Sciatic nerve (tissue), 2 donors: ENCODE data around the gene GRIA3. TPM values are rescaled to one million over a fixed set of nuclear protein-coding genes. Genes with fewer than 3 reads are reported as not detected.

ENCODE experiments used
- ATAC-seq: fragments of 200-7000 bp; cut with Tn5 transposase; one replicate; pipeline ENCODE4 v1.9.1; 2020; ENCODE audit warnings: mild to moderate bottlenecking, moderate library complexity
- DNase-seq: peaks from one replicate; pipeline ENCODE4 v3.0.0-alpha.2; 2020; ENCODE audit warnings: low spot score
- intact Hi-C: fragments of 100-400 bp; cut with DNase I; formaldehyde crosslinking; loops from one replicate; pipeline ENCODE4 v1.14.2; 2022
- total RNA-seq: library from RNA; stranded (reverse); fragmentation: NEBNext Ultra II Directional; extraction: Animal tissue kit (Norgen Biotek cat#: 25700); gene quantifications from one replicate; pipeline ENCODE4 v1.2.1, GENCODE V29; 2021
- donor health status: DM: no; HTN: no; CAD: no.
- donor health status: DM: no; HTN: no; CAD: no.

The GRIA3 gene
- 7.1 TPM for total RNA-seq

DNA sequence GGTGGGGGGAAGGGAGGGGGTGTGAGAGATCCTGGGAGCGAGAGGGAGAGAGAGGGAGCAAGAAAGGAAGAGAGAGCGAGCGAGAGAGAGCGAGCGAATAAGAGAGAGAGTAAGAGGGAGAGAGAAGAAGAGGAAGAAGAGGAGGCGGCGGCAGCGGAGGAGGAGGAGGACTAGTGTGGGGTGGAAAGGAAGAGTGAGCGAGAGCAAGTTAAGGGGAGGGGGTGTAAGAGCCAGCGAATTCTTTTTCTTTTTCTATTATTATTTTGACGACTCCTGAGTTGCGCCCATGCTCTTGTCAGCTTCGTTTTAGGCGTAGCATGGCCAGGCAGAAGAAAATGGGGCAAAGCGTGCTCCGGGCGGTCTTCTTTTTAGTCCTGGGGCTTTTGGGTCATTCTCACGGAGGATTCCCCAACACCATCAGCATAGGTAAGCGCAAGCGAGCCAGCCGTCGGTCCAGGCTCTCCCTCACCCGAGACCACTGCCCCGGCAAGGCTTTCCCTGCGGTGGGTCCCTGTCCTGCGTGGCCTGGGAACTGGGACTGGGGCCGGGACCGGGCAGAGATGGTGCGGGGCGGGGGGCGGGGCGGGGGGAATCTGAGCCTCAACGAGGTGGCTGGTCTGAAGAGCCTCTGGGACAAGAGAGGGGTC lies at the start of gene GRIA3:
Gene GRIA3 (plus strand): TSS at position 60 of the 647 bp plus-strand sequence. CDS start 258 bp downstream, at position 318.
- ATAC-seq = peak; percentile 54
- no peak for DNase-seq
- intact Hi-C loops = no loop called here

DNA sequence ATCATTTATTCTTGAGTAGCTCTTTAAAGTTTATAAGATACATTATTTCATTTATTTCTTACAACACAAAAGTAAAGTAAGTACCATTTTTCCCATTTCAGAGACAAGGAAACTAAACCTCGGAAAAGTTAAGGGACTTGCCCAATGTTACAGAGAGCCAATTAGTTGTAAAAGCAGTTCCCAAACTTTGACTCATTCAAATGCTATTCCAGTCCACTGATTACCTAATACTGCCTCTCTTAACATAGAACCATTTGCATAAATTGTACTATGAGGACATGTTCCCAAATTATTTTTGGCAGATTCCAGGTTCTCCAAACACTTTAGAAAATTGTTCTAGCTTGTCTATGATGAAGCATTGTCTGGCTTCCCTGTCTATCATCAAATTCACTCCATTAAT lies 45.6 kb upstream of the GRIA3 start:
- intact Hi-C loops = no loop called here
- DNase-seq (no peak), ATAC-seq (no peak)

DNA sequence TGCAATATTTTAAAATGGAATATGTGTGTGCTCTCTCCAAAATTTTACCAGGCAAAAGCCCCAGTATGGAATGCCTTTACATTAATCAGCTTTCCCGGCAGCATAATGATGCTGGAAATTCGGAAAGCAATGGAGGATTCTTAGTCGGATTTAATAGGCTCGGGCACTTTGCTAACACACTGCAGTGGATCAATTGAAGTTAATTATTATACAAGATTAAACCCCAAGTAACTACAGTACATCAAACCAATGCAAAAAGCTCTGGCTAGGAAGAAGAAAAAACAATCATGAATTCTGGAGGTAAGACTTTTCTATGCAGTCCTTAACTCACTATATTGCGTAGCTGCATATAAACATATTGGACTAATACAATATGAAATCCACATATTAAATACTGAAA lies 43.6 kb upstream of the GRIA3 start:
- intact Hi-C loops = no loop called here
- DNase-seq = no peak
- no peak for ATAC-seq

DNA sequence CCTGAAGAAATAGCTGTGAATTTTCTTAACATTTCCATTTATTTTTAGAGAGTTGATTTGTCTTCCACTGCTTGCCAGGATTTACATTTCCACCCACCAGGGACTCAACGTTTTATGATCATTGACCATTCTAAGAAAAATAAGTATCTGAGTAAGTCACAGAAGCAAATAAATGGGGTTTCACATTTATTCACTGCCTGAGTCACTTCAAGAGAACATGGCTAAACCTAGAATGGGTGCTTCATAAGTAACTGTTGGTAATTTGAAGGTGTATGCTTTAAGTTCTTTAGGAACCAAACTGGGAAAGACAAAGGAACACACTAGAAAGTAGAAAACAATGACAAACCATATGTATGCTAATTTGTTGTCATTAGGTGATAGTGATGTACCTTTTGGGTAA lies 43.2 kb upstream of the GRIA3 start:
- intact Hi-C loops = no loop called here
- ATAC-seq (no peak), DNase-seq (no peak)

DNA sequence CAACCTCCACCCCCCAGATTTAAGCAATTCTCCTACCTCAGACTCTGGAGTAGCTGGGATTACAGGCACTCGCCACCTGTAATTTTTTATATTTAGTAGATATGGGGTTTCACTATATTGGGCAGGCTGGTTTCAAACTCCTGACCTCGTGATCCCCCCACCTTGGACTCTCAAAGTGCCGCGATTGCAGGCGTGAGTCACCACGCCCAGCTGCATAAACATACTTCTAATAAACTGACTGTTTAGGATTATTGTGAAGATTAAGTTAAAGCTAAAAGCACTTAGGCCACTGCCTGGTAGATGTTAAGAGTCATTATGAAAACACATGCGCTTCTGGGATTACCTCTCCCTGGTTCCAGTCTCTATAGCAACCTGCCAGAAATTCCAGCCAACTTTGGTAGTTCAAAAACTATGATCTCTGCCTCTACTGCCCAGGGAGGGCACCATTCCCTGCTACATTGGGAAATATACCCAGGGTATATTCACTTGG lies 30.2 kb upstream of the GRIA3 start:
- DNase-seq (no peak), ATAC-seq (no peak)
- intact Hi-C loops = no loop called here

DNA sequence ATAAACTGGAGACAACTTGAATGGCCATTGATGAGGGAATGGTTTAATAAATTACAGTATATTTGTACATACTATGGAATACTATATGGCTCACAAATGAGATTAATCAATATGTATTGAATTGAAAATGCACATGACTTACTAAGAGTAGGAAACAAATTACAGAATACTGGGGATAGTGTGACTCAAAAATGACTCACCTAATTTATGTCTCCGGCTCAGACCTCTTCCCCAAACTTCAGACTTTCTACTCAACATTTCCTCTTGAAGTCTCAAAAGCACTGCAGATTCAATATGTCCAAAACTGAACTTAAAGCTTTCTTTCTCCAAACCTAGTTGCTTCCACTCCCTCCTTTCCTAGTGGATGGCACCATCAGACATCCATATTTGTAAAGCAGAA lies 28.8 kb upstream of the GRIA3 start:
- intact Hi-C loops = no loop called here
- DNase-seq = no peak
- ATAC-seq = no peak

DNA sequence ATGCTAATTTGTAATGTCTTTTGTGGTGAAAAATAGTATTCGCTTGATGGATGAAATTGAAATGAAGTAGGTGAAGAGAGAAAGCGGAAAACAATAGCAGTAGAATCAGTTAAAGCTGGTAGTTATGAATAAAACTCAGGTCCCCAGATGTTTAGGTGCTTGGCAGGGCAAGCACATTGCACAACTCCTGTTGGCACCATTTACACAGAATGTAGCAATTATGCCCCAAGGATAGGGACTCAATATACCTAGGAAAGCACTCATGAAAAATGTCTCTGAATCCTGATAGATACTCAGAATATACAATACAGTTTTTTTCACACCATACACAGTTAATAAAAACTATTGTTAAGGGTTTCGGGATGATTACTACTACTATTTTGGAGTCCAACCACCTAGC lies 26.5 kb upstream of the GRIA3 start:
- intact Hi-C loops = no loop called here
- no peak for DNase-seq
- ATAC-seq = no peak

DNA sequence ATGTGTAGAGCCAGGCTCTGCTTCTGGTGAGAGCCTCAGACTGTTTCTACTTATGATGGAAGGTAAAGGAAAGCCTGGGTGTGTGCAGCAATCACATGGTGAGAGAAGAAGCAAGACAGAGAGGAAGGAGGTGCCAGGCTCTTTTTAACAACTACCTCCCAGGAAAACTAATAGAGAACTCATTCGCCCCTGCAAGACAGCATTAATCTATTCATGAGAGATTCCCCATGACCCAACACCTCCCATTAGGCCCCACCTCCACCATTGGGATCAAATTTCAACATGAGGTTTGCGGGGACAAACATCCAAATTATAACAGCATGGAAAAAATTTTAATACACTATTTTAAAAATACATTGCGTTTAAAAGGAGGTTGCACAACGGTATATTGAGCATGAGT lies 24.7 kb upstream of the GRIA3 start:
- intact Hi-C loops = no loop called here
- ATAC-seq = no peak
- DNase-seq = no peak

DNA sequence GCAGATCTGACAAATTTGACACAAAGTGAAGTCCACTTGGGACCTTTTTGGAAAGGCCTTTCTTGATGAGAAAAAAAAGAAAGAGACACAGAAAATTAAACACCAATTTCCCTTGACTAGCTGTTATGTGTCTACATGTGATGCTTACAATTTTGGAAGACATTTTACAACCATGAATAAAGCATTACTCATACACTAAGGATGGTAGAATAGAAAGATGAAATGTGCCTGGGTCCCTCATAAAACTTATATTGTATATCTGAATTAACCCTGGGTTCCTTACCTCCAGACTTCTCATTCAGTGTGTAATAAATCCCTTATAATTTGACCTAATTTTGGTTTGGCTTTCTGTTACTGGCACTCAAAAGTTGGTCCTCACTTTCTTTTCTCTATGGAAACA lies 16.5 kb upstream of the GRIA3 start:
- intact Hi-C loops = no loop called here
- no peak for ATAC-seq
- DNase-seq = no peak

DNA sequence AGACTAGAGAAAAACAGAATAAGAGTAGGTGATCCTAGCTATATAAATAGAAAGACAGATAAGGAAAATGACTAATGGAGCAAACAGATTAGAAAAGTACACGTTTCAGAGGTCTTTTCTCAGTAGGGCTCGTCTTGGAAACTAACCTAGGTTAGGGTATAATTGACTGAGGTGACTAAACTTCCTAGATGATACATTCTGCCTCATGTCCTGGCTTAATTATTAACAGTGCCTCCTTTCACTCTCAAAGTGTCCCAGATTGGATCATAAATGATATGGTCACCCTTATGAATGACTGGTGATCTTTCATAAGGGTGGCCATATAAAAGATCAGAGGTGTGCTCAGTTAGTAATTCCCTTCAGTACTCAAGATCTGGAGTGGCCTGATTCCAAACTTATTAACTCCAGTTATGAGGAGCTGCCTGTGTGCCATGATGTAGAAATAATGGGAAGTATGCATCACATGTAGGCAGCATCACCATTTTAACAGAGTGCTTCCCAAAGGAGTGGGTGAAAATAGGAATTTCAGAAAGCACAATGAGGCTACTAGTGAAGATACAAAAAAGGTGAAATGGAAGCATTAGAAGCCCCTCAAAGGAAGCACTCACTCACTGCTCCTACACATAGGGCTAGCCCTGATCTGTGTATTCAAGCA lies 14.7 kb upstream of the GRIA3 start:
- no peak for ATAC-seq
- intact Hi-C loops = no loop called here
- no peak for DNase-seq

DNA sequence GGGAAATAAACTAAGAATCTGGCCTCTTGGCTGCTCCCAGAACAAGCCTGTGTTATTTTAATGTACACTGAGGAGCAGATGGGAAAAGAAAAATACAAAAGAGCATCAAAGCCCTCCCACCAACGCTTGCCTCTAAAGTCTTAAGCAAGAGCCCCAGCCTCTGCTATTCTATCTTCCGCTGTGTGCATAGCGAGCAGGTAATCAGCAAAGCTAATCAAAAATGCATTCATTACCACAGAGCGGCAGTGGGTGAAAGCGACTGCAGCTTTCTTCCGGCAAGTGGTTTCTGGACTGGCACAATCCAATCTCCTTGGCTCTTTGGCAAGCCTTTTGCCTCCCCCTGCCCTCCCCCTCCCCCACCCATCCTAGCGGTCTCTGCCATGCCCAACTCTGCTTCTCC lies 13.5 kb upstream of the GRIA3 start:
- intact Hi-C loops = no loop called here
- ATAC-seq = no peak
- DNase-seq = no peak

DNA sequence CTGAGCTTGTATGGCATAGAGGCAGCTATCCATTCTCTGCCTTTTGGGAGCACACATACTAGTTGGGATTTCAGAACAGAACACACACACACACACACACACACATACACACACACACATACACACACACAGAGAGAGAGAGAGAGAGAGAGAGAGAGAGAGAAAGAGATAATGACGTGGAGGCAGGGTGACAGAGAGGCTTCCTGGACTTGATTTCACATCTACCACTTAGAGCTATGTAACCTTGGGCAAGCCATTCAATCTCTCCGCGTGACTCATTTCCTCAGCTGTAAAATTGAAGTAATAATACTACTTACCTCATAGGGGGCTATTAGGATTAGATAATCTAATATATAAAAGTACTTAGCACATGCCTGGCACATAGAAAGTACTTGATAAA lies 12.3 kb upstream of the GRIA3 start:
- intact Hi-C loops = no loop called here
- no peak for ATAC-seq

DNA sequence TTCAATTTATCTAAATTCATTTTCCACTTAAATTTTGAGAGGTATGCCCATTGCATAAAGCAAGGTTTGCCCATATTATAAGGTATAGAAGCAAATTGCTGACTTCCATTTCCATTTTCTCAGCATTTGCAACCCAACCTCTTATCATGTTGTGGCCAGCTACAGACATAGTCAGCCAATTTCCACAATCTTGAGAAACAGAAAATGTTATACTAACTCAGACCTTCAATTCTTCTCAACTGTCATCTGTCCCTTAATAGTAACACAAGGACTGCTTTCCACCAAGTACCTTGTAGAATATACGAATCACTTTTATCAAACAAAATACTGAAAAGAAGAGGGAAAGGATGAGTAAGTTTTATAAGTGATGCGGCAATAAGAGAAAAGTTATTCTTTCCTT lies 11.2 kb upstream of the GRIA3 start:
- intact Hi-C loops = no loop called here
- no peak for ATAC-seq

More for the DNA sequence above, 12.3 kb upstream of the GRIA3 start:
- no peak for DNase-seq

DNA sequence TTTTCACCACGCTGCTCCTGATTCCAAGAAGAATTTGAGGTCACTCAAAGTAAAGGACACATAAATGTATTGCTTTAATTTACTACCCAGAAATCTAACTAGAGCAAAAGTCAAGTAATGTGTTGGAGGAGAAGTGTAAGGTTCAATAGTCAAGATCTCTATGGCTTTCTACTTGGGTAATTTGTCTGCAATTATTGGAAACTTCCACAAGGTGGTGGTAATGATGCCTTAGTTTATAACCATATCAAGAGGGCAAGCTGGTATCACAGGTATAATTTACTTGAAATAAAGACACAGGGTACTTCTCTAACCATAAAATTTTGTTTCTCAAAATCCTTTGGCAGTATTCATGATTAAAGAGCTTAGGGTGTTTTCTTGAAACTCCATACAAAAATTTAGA lies 10.2 kb upstream of the GRIA3 start:
- DNase-seq = no peak
- intact Hi-C loops = no loop called here
- no peak for ATAC-seq

More for the DNA sequence above, 11.2 kb upstream of the GRIA3 start:
- DNase-seq = no peak

DNA sequence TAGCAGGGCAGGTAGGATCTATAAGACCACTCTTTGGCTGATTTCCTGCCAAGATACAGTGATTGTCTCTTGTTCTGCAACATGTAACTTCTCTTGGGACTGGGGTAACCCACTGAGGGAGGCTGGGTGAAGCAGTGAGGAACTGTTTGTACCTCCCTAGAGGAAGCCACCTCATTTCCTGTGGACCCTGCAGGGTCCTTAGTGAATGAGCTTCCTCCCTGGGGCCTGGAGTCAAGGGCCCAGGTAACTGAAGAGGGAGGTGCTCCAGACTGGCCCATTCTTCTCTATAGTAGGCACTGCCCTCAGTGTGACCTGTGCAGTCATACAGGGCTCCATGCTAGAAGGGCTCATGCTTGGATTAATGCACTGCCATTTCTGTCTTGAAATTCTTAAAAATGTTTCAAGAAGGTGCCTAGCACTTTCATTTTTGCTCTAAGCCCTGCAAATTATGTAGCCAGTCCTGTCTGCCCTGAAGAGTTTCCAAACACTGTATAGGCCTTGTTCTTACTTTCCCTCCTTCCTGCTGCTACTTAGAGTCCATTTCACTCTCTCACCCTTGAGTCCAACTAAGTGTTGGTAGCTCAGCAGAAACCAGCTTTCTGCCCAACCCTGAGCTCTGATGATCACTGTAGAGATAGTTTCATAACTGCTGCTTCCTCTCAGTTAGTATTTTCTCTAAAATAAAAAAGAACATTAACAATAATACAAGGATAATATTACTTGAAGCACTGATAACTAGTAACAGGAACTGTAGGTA lies 8.5 kb upstream of the GRIA3 start:
- intact Hi-C loops = no loop called here

DNA sequence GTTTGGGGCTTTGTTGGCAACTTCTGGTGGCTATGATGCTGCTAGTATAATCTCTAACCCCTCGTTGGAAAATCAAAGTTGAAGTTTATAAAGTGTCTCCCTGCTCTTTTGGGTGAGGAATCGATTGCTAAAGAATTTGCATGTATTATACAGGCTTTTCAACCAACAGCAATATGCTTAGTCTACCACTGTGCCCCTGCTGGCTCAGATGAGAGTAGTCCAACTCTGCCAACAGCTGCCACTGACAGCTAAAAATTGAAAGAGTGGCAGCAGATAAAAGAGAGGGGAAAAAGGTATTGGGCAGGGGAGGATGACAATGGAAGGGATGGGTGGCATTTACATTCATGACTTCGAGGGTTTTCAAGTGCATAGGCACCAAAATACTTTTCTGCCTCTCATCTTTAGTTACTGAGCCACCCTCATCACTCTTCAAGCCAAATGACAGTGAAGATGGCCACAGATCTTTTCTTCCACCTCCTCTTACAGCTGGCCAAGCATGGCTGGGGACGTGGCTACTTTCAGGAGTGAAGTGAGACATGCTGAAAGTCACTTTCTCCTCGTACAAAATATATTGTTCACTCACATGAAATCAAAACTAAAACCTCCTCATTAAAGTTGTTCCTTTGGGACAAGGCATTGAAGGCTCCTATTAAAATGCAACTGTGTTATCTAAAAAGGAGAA lies 2.7 kb upstream of the GRIA3 start:
- intact Hi-C loops = no loop called here
- no peak for ATAC-seq
- no peak for DNase-seq

More for the DNA sequence above, 8.5 kb upstream of the GRIA3 start:
- no peak for DNase-seq
- ATAC-seq = no peak

DNA sequence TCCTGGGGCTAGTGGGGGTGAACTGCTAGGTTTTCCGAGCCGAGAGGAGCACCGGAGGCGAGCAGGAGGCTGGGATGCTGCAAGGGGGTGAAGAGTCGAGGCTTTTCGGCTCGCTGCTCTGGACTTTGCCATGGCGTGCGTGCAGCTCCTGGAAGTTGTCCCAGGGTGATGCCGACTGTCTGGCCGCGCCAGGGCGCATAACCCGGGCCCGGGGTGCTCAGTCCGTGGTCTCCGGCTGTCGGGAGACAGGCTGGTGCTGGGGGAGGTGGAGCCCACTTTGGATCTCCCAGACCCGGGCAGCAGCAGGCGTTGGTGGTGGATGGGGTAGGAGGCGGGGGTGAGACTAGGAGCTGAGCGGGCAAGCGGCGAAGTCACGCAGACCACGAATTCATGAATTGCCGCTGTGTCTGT lies 793 bp downstream of the GRIA3 start:
- ATAC-seq (peak; percentile 57), DNase-seq (no peak)
- intact Hi-C loops = no loop called here

DNA sequence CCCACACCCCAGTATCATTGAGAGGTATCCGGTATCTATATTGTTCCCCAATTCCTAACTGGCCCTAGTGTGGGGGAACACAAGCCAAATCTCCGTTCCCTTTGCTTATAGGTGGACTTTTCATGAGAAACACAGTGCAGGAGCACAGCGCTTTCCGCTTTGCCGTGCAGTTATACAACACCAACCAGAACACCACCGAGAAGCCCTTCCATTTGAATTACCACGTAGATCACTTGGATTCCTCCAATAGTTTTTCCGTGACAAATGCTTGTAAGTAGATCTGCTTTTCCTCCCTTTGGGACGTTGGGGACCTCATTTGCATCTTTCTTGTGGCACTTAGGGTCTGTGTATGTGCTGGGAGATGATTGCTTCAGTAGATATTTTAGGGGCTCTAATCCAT lies 1.6 kb downstream of the GRIA3 start:
- intact Hi-C loops = no loop called here
- no peak for ATAC-seq
- DNase-seq = no peak

DNA sequence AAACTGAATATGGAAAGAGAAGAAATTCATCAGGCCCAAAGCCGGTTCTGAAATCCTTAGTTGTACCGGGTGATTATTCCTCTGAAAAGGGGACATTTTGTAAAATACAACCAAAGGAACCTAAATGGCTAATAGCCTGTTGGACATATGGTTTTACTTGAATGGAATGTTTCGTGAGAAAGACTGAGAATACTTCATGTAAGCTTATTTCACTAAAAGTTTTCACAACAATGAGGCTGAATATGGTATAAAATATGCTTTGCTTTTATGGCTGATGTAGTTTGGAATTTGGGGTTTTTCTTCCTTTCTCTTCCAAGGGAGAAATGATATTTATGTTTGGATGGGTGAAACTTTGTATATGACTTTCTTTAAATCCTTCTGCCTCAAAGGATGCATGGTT lies 2.7 kb downstream of the GRIA3 start:
- intact Hi-C loops = no loop called here
- no peak for DNase-seq
- no peak for ATAC-seq

DNA sequence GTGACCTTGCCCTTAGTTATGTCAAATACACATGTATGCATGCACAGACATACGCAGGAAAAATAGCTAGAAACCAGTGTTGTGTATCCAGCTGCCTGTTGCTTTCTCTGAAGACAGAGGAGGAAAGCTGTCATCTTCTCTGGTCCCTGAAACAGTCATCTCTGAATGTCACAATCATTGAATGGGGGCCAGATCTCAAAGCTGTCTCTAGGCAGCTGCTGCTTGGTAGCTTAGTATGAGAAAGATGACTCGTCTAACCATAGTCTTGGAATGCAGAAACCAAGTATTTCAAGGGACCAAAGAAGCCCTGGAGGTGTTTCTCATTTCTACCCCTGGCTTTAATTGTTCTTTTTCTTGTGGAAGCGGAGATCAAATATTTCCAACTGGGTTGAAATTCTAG lies 4.0 kb downstream of the GRIA3 start:
- intact Hi-C loops = no loop called here
- ATAC-seq = no peak
- no peak for DNase-seq
